Liver (tissue), 9 donors: ENCODE measurements around the gene BLOC1S3. TPM values are rescaled to one million over a fixed set of nuclear protein-coding genes. Genes with fewer than 3 reads are reported as not detected.

Source experiments
- DNase-seq: peaks from one replicate; pipeline ENCODE4 v3.0.0-alpha.2; 2017; ENCODE audit warnings: low spot score
- H3K27ac ChIP-seq, 2 donors: one replicate each; pipeline ENCODE4 v1.7.0; 2013; ENCODE audit warnings: inconsistent platforms in 2 of 2, low read length in 2 of 2, control low read depth in 1 of 2, low read depth in 1 of 2, mild to moderate bottlenecking in 1 of 2
- H3K27me3 ChIP-seq, 4 donors: one replicate each; pipeline versions ENCODE4 v1.6.1 to v1.7.0; 2013; ENCODE audit warnings: low read length in 3 of 4, inconsistent platforms in 1 of 4, mild to moderate bottlenecking in 1 of 4, moderate library complexity in 1 of 4; ENCODE audit not compliant: control insufficient read depth in 4 of 4, insufficient read depth in 4 of 4
- H3K36me3 ChIP-seq, 4 donors: one replicate each; pipeline versions ENCODE4 v1.6.1 to v1.7.0; 2013; ENCODE audit warnings: low read length in 3 of 4, mild to moderate bottlenecking in 3 of 4, low read depth in 1 of 4, moderate library complexity in 1 of 4; ENCODE audit not compliant: control insufficient read depth in 4 of 4, insufficient read depth in 3 of 4
- H3K4me1 ChIP-seq, 4 donors: one replicate each; pipeline versions ENCODE4 v1.6.1 to v1.7.0; 2013; ENCODE audit warnings: low read length in 3 of 4, mild to moderate bottlenecking in 3 of 4, moderate library complexity in 1 of 4; ENCODE audit not compliant: control insufficient read depth in 4 of 4, insufficient read depth in 4 of 4
- H3K4me3 ChIP-seq, 3 donors: one replicate each; pipeline versions ENCODE4 v1.6.1 to v1.7.0; 2013; ENCODE audit warnings: low read length in 3 of 3, control low read depth in 1 of 3, low read depth in 1 of 3, mild to moderate bottlenecking in 1 of 3
- H3K9ac ChIP-seq, 2 donors: one replicate each; pipeline ENCODE4 v1.7.0; 2013; ENCODE audit warnings: low read length in 2 of 2, mild to moderate bottlenecking in 2 of 2, moderate library complexity in 2 of 2, control low read depth in 1 of 2, low read depth in 1 of 2
- H3K9me3 ChIP-seq, 4 donors: one replicate each; pipeline versions ENCODE4 v1.6.1 to v1.7.0; 2013; ENCODE audit warnings: low read length in 3 of 4; ENCODE audit not compliant: control insufficient read depth in 4 of 4
- ATF3 ChIP-seq: IDR thresholded peaks from 2 replicates; pipeline ENCODE4 v1.6.1; 2016; ENCODE audit warnings: antibody characterized with exemption
- CTCF ChIP-seq: fragments of 150-350 bp; IDR thresholded peaks from 2 replicates; pipeline ENCODE4 v1.5.1; 2017; ENCODE audit warnings: improper control_type of control experiment, low read depth, low read length; ENCODE audit not compliant: missing input control
- EGR1 ChIP-seq, 2 donors: IDR thresholded peaks; 2 replicates each; pipeline ENCODE4 v1.6.1; 2016 to 2018; ENCODE audit warnings: antibody characterized with exemption in 2 of 2, low read depth in 2 of 2
- FOXA1 ChIP-seq: IDR thresholded peaks from 2 replicates; pipeline ENCODE4 v1.6.1; 2016; ENCODE audit warnings: antibody characterized with exemption
- FOXA2 ChIP-seq: IDR thresholded peaks from 2 replicates; pipeline ENCODE4 v1.6.1; 2016; ENCODE audit warnings: antibody characterized with exemption
- HNF4A ChIP-seq, 2 donors: conservative IDR thresholded peaks; 2 replicates each; pipeline ENCODE4 v1.6.1; 2016; ENCODE audit warnings: antibody characterized with exemption in 2 of 2, mild to moderate bottlenecking in 2 of 2
- HNF4G ChIP-seq: IDR thresholded peaks from 2 replicates; pipeline ENCODE4 v1.6.1; 2016; ENCODE audit warnings: antibody characterized with exemption
- JUND ChIP-seq, 2 donors: IDR thresholded peaks; 2 replicates each; pipeline ENCODE4 v1.6.1; 2016; ENCODE audit warnings: antibody characterized with exemption in 2 of 2
- MAX ChIP-seq: IDR thresholded peaks from 2 replicates; pipeline ENCODE4 v1.6.1; 2016; ENCODE audit warnings: antibody characterized with exemption
- NR2F2 ChIP-seq: IDR thresholded peaks from 2 replicates; pipeline ENCODE4 v1.6.1; 2016; ENCODE audit warnings: antibody characterized with exemption
- RAD21 ChIP-seq, 2 donors: IDR thresholded peaks; 2 replicates each; pipeline ENCODE4 v1.6.1; 2016; ENCODE audit warnings: antibody characterized with exemption in 2 of 2, mild to moderate bottlenecking in 2 of 2
- REST ChIP-seq: IDR thresholded peaks from 2 replicates; pipeline ENCODE4 v1.6.1; 2016; ENCODE audit warnings: antibody characterized with exemption, mild to moderate bottlenecking
- RXRA ChIP-seq, 2 donors: IDR thresholded peaks; 2 replicates each; pipeline ENCODE4 v1.6.1; 2017 to 2018; ENCODE audit warnings: antibody characterized with exemption in 2 of 2, mild to moderate bottlenecking in 1 of 2
- SP1 ChIP-seq: IDR thresholded peaks from 2 replicates; pipeline ENCODE4 v1.6.1; 2018; ENCODE audit warnings: antibody characterized with exemption, mild to moderate bottlenecking
- YY1 ChIP-seq: IDR thresholded peaks from 2 replicates; pipeline ENCODE4 v1.6.1; 2016; ENCODE audit warnings: antibody characterized with exemption, mild to moderate bottlenecking
- ZBTB33 ChIP-seq: IDR thresholded peaks from 2 replicates; pipeline ENCODE4 v1.6.1; 2016; ENCODE audit warnings: antibody characterized with exemption
- WGBS: extraction: QIAGEN DNeasy Blood & Tissue Kit; methylation state at CpG from one replicate; pipeline ENCODE4 v1.1.7; 2013; 5-methylcytosine and 5-hydroxymethylcytosine counted together
- polyA plus RNA-seq, 2 donors: library from polyadenylated mRNA; stranded (reverse) in 1 of 2; unstranded in 1 of 2; fragments of 200-250 nt in 1 of 2; fragments of >200 nt in 1 of 2; fragmentation: Nextera tagmentation in 1 of 2; extraction: Ambion mirVana in 1 of 2; gene quantifications; one replicate each; pipeline versions ENCODE4 v1.2.1 to v1.2.3, GENCODE V29; 2013 to 2015
- total RNA-seq, 2 donors: library from RNA; depleted of rRNA; stranded (reverse); fragments of >200 nt; gene quantifications; one replicate each; pipeline ENCODE4 v1.2.3, GENCODE V29; 2014
- donor health status: healthy.
- donor health status: healthy.
- donor health status: healthy.
- donor health status: healthy.
- donor health status: healthy.

The BLOC1S3 gene
- total and polyA plus RNA-seq, 4 donors: 2.7 to 4.6 (median 4.2) TPM

- no peak for DNase-seq
- peaks cover 0 to 1% (median 0%) of the 10 kb centered on the region in 4 donors for H3K36me3 ChIP-seq
- TF ChIP-seq MAX (no peak), JUND (IDR thresholded peaks at IDR 0.05) (no peak), ZBTB33 (no peak), YY1 (no peak), HNF4A (conservative IDR thresholded peaks at IDR 0.05) (no peak), FOXA2 (no peak), NR2F2 (no peak), RAD21 (IDR thresholded peaks at IDR 0.05) (no peak), REST (no peak), HNF4G (no peak), FOXA1 (no peak), RXRA (IDR thresholded peaks at IDR 0.05) (no peak), EGR1 (IDR thresholded peaks at IDR 0.05; ENCODE audit: low read depth in 2 of 2) (no peak), ATF3 (no peak), CTCF (no peak)
- WGBS: 83% methylated on average over 4 of the region's 4 CpGs
- no peak overlapping the region for H3K4me3 ChIP-seq
- H3K27ac ChIP-seq: no peak overlapping the region
- peaks cover 3 to 32% (median 19%) of the 10 kb centered on the region in 4 donors for H3K4me1 ChIP-seq
- no peak overlapping the region for H3K9ac ChIP-seq
- H3K27me3 ChIP-seq: no peaks in the 10 kb centered on the region
- H3K9me3 ChIP-seq: no peaks in the 10 kb centered on the region
Observed at GRCh38 chr19:45182758-45183157, 4.2 kb downstream of the BLOC1S3 start.

- no peak for DNase-seq
- no peak overlapping the region for H3K9ac ChIP-seq
- peaks cover 0 to 1% (median 0%) of the 10 kb centered on the region in 4 donors for H3K36me3 ChIP-seq
- no peak overlapping the region for H3K27ac ChIP-seq
- no peaks in the 10 kb centered on the region for H3K27me3 ChIP-seq
- H3K4me3 ChIP-seq: no peak overlapping the region
- no peaks in the 10 kb centered on the region for H3K9me3 ChIP-seq
- H3K4me1 ChIP-seq: peaks cover 3 to 27% (median 19%) of the 10 kb centered on the region in 4 donors
- WGBS: 95% methylated on average over 5 of the region's 5 CpGs
- TF ChIP-seq NR2F2 (no peak), ZBTB33 (no peak), RXRA (IDR thresholded peaks at IDR 0.05) (no peak), EGR1 (IDR thresholded peaks at IDR 0.05; ENCODE audit: low read depth in 2 of 2) (no peak), HNF4G (no peak), SP1 (no peak), REST (no peak), RAD21 (IDR thresholded peaks at IDR 0.05) (no peak), FOXA1 (no peak), FOXA2 (no peak)
Observed at GRCh38 chr19:45184115-45184514, 5.5 kb downstream of the BLOC1S3 start.
